HepG2 (cell line): ENCODE measurements around the gene GRIK3. TPM values are rescaled to one million over a fixed set of nuclear protein-coding genes. Genes with fewer than 3 reads are reported as not detected.

Experiments used
- ATAC-seq: fragments of 200-7000 bp; cut with Tn5 transposase; 3 replicates; pipeline ENCODE4 v1.9.1; 2020; ENCODE audit warnings: mild to moderate bottlenecking, moderate library complexity
- BruUV-seq: library from RNA; stranded (reverse); fragments of 400-500 nt; replicated peaks from 2 replicates; lab custom pipeline; 2021; lab: Mats Ljungman, UMichigan
- CTCF ChIA-PET: fragments of 300-600 bp; formaldehyde crosslinking; extraction: SDS; loops from one replicate; lab custom pipeline; 2021; ENCODE audit warnings: low total read pairs, inconsistent platforms, low intra/inter-chr PET ratio; lab: Yijun Ruan, JAX
- POLR2A ChIA-PET: fragments of 350-600 bp; sonication (Branson Sonifier 250); formaldehyde crosslinking; loops from one replicate; lab custom pipeline; 2020; ENCODE audit warnings: antibody characterized with exemption, inconsistent platforms; lab: Yijun Ruan, JAX
- DNase-seq: peaks from one replicate; pipeline ENCODE4 v3.0.0-alpha.2; 2015; ENCODE audit warnings: low spot score
- FAIRE-seq: peaks from 3 replicates; lab custom pipeline; 2011; peaks lifted over from hg19 to GRCh38; lab: Jason Lieb, UNC
- H2AFZ ChIP-seq: one replicate; pipeline ENCODE4 v1.6.1; 2011; ENCODE audit warnings: low read length, inconsistent platforms
- H3K27ac ChIP-seq: fragments of 300-600 bp; 3 replicates; pipeline ENCODE4 v1.8.0; 2011; ENCODE audit warnings: mixed run types, mild to moderate bottlenecking, mixed read lengths, low read length, inconsistent platforms; ENCODE audit not compliant: insufficient read depth; ENCODE audit errors: extremely low read length
- H3K27me3 ChIP-seq, 2 experiments: fragments of 200-600 bp in 1 of 2; 2 replicates in 1 of 2; 3 replicates in 1 of 2; pipeline versions ENCODE4 v1.6.0 to v1.8.0; 2011; ENCODE audit warnings: low read length in 2 of 2, mild to moderate bottlenecking in 2 of 2, moderate library complexity in 2 of 2, inconsistent platforms in 1 of 2; ENCODE audit not compliant: insufficient read depth in 2 of 2, control insufficient read depth in 1 of 2
- H3K36me3 ChIP-seq, 2 experiments: fragments of 200-600 bp in 1 of 2; replicated peaks in 1 of 2; 2 replicates in 1 of 2; 3 replicates in 1 of 2; pipeline versions ENCODE4 v1.5.1 to v1.8.0; 2011; ENCODE audit warnings: low read length in 2 of 2, inconsistent platforms in 1 of 2; ENCODE audit not compliant: insufficient read depth in 2 of 2, control insufficient read depth in 1 of 2
- H3K4me1 ChIP-seq: 2 replicates; pipeline ENCODE4 v1.5.1; 2012; ENCODE audit warnings: low read length, inconsistent platforms; ENCODE audit not compliant: insufficient read depth
- H3K4me2 ChIP-seq: 2 replicates; pipeline ENCODE4 v1.6.0; 2011; ENCODE audit warnings: low read depth, low read length, inconsistent platforms
- H3K4me3 ChIP-seq, 3 experiments: fragments of 200-600 bp in 1 of 3; sonication (generic), shearing (Covaris generic) in 1 of 3; replicated peaks in 1 of 3; 2 replicates each; pipeline ENCODE4 v1.5.1; 2011 to 2016; ENCODE audit warnings: low read length in 3 of 3, inconsistent platforms in 2 of 3, low read depth in 2 of 3, mild to moderate bottlenecking in 2 of 3, control low read depth in 1 of 3, mixed read lengths in 1 of 3; ENCODE audit not compliant: insufficient read depth in 1 of 3
- H3K79me2 ChIP-seq: one replicate; pipeline ENCODE4 v1.6.1; 2011; ENCODE audit warnings: low read length, inconsistent platforms; ENCODE audit not compliant: insufficient read depth
- H3K9ac ChIP-seq: 2 replicates; pipeline ENCODE4 v1.6.0; 2011; ENCODE audit warnings: mild to moderate bottlenecking, low read depth, low read length, inconsistent platforms; ENCODE audit not compliant: insufficient read depth
- H3K9me3 ChIP-seq: 2 replicates; pipeline ENCODE4 v1.5.1; 2012; ENCODE audit warnings: mild to moderate bottlenecking, low read length
- H4K20me1 ChIP-seq: 2 replicates; pipeline ENCODE4 v1.6.0; 2011; ENCODE audit warnings: inconsistent platforms, mild to moderate bottlenecking, low read length, moderate library complexity; ENCODE audit not compliant: insufficient read depth
- ATF1 ChIP-seq: IDR thresholded peaks from 2 replicates; pipeline ENCODE4 v1.6.1; 2016; ENCODE audit warnings: mild to moderate bottlenecking, control low read depth
- PAWR ChIP-seq: sonication (generic); formaldehyde crosslinking; IDR thresholded peaks from 2 replicates; pipeline ENCODE4 v1.4.0; 2020; ENCODE audit warnings: missing genetic modification reagents, mild to moderate bottlenecking, borderline replicate concordance
- RARA ChIP-seq: IDR thresholded peaks from 2 replicates; pipeline ENCODE4 v1.6.1; 2016; ENCODE audit warnings: missing genetic modification reagents, missing compliant biosample characterization
- RBFOX2 ChIP-seq: fragments of 200-400 bp; formaldehyde crosslinking; IDR thresholded peaks from 2 replicates; pipeline ENCODE4 v1.6.1; 2017; ENCODE audit warnings: low read depth, mild to moderate bottlenecking, low read length
- ZNF274 ChIP-seq: sonication (generic); formaldehyde crosslinking; IDR thresholded peaks from 2 replicates; pipeline ENCODE4 v1.5.1; 2020; ENCODE audit warnings: mild to moderate bottlenecking, missing genetic modification reagents
- ZNF451 ChIP-seq: sonication (generic); formaldehyde crosslinking; IDR thresholded peaks from 2 replicates; pipeline ENCODE4 v1.5.0; 2020; ENCODE audit warnings: mild to moderate bottlenecking, missing genetic modification reagents
- WGBS: methylation state at CpG from one replicate; pipeline ENCODE4 v1.1.6; 2017; ENCODE audit warnings: low lambda C conversion rate; 5-methylcytosine and 5-hydroxymethylcytosine counted together
- in situ Hi-C: cut with HindIII; loops from 2 replicates; pipeline ENCODE4 v1.10.0; 2017; ENCODE audit warnings: low pct_unique_long_range_greater_than_20kb; ENCODE audit not compliant: extremely low pct_ligation_motif_present
- intact Hi-C: fragments of 100-400 bp; cut with micrococcal nuclease; formaldehyde crosslinking; loops from one replicate; pipeline ENCODE4 v1.10.0; 2022; ENCODE audit not compliant: unreplicated experiment
- polyA plus RNA-seq, 8 experiments: library from polyadenylated mRNA; depleted of rRNA in 3 of 8; stranded (reverse) in 7 of 8; unstranded in 1 of 8; fragments of >200 nt; fragmentation: Illumina TruSeq in 4 of 8; extraction: Trizol in 4 of 8; gene quantifications; 2 replicates each; pipeline versions ENCODE4 v1.2.1 to v1.2.3, GENCODE V29; 2011 to 2016; ENCODE audit warnings: low read depth in 4 of 8, missing spikeins in 1 of 8, mixed read lengths in 1 of 8; ENCODE audit not compliant: insufficient read depth in 1 of 8
- total RNA-seq, 5 experiments: library from RNA; depleted of rRNA; stranded (reverse); fragments of >200 nt; fragmentation: Illumina TruSeq; extraction: Trizol; gene quantifications; 2 replicates each; pipeline ENCODE4 v1.2.3, GENCODE V29; 2016; ENCODE audit warnings: low read depth in 1 of 5
- TF ChIP-seq, protein P1 (sequence below): sonication (generic); formaldehyde crosslinking; IDR thresholded peaks from 2 replicates; pipeline ENCODE4 v1.4.0; 2020; ENCODE audit warnings: missing genetic modification reagents

GRIK3 gene
- total and polyA plus RNA-seq, 2 of the 13 experiments (the other 11 are each of a cell fraction or from before 2014, with no cell fraction given): not detected

- no peak for DNase-seq
- in situ Hi-C loops (loop anchor here (25.0 kb wide), 1 partner anchor 335 kb away; no protein-coding TSS in a partner anchor), intact Hi-C loops (no loop called here)
- CTCF ChIA-PET: no interaction called here
- H3K9me3 ChIP-seq: no peaks in the 10 kb centered on the region
- no TSS peak for BruUV-seq
- no peak overlapping the region for H3K4me2 ChIP-seq
- no peak for FAIRE-seq
- no peaks in the 10 kb centered on the region for H3K79me2 ChIP-seq
- H3K9ac ChIP-seq: no peak overlapping the region
- no peak overlapping the region for H3K27ac ChIP-seq
- H2AFZ ChIP-seq: no peak overlapping the region
- TF ChIP-seq ZNF451 (CRISPR knock-in tag): no peak
- TF ChIP-seq ATF1 (CRISPR knock-in tag): no peak
- TF ChIP-seq PAWR (CRISPR knock-in tag): no peak
- TF ChIP-seq, protein P1, sequence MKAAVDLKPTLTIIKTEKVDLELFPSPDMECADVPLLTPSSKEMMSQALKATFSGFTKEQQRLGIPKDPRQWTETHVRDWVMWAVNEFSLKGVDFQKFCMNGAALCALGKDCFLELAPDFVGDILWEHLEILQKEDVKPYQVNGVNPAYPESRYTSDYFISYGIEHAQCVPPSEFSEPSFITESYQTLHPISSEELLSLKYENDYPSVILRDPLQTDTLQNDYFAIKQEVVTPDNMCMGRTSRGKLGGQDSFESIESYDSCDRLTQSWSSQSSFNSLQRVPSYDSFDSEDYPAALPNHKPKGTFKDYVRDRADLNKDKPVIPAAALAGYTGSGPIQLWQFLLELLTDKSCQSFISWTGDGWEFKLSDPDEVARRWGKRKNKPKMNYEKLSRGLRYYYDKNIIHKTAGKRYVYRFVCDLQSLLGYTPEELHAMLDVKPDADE (CRISPR knock-in tag): no peak
- no peak for TF ChIP-seq RBFOX2
- TF ChIP-seq RARA (CRISPR knock-in tag): no peak
- no peak for ATAC-seq
- H3K4me1 ChIP-seq: no peaks in the 10 kb centered on the region
- peaks cover 0 to 1% of the 10 kb centered on the region in 2 experiments; a peak in 3 of 5 replicates for H3K27me3 ChIP-seq
- no peak overlapping the region for H3K4me3 ChIP-seq
- POLR2A ChIA-PET: no interaction called here
- 41% methylated on average over 16 of the region's 19 CpGs for WGBS
- no peaks in the 10 kb centered on the region for H3K36me3 ChIP-seq
- no peaks in the 10 kb centered on the region for H4K20me1 ChIP-seq
These were observed 13.2 kb upstream of the GRIK3 start for GRCh38 chr1:37047542-37047941.

- in situ Hi-C loops (loop anchor here (25.0 kb wide), 1 partner anchor 331 kb away; no protein-coding TSS in a partner anchor), intact Hi-C loops (no loop called here)
- H4K20me1 ChIP-seq: no peaks in the 10 kb centered on the region
- no peaks in the 10 kb centered on the region for H3K36me3 ChIP-seq
- BruUV-seq: no TSS peak
- CTCF ChIA-PET: no interaction called here
- WGBS: 0% methylated on average over 2 of the region's 2 CpGs
- FAIRE-seq (no peak), DNase-seq (no peak), ATAC-seq (no peak)
- no peak overlapping the region for H3K9ac ChIP-seq
- no peak for TF ChIP-seq ZNF274 (CRISPR knock-in tag)
- POLR2A ChIA-PET: no interaction called here
- no peak overlapping the region for H3K27ac ChIP-seq
- H2AFZ ChIP-seq: no peak overlapping the region
- H3K9me3 ChIP-seq: no peaks in the 10 kb centered on the region
- no peaks in the 10 kb centered on the region for H3K79me2 ChIP-seq
- peaks cover 1 to 6% of the 10 kb centered on the region in 2 experiments; a peak in 2 of 5 replicates for H3K27me3 ChIP-seq
- H3K4me1 ChIP-seq: no peaks in the 10 kb centered on the region
- no peak overlapping the region for H3K4me3 ChIP-seq
- H3K4me2 ChIP-seq: no peak overlapping the region
These were observed 8.8 kb upstream of the GRIK3 start for GRCh38 chr1:37043101-37043500.
